Ishikawa (cell line): ENCODE results near the gene TBC1D21.

Experiments used
- CEBPB ChIP-seq: IDR thresholded peaks from 2 replicates; pipeline ENCODE4 v1.6.1; 2012
- CREB1 ChIP-seq: IDR thresholded peaks from 2 replicates; pipeline ENCODE4 v1.6.1; 2012; ENCODE audit warnings: low read depth
- EGR1 ChIP-seq: IDR thresholded peaks from 2 replicates; pipeline ENCODE4 v1.6.1; 2012
- EP300 ChIP-seq: IDR thresholded peaks from 2 replicates; pipeline ENCODE4 v1.6.1; 2012; ENCODE audit warnings: borderline replicate concordance
- FOXM1 ChIP-seq: IDR thresholded peaks from 2 replicates; pipeline ENCODE4 v1.6.1; 2012; ENCODE audit warnings: low read depth, borderline replicate concordance
- NFIC ChIP-seq: IDR thresholded peaks from 2 replicates; pipeline ENCODE4 v1.6.1; 2012
- RAD21 ChIP-seq: IDR thresholded peaks from 2 replicates; pipeline ENCODE4 v1.6.1; 2012; ENCODE audit warnings: low read depth
- TAF1 ChIP-seq: IDR thresholded peaks from 2 replicates; pipeline ENCODE4 v1.6.1; 2012; ENCODE audit warnings: low read depth, mild to moderate bottlenecking
- TCF12 ChIP-seq: IDR thresholded peaks from 2 replicates; pipeline ENCODE4 v1.6.1; 2012; ENCODE audit warnings: low read depth
- TEAD4 ChIP-seq: IDR thresholded peaks from 2 replicates; pipeline ENCODE4 v1.6.1; 2012
- YY1 ChIP-seq: IDR thresholded peaks from 2 replicates; pipeline ENCODE4 v1.6.1; 2012; ENCODE audit warnings: low read depth
- ZBTB7A ChIP-seq: IDR thresholded peaks from 2 replicates; pipeline ENCODE4 v1.6.1; 2012; ENCODE audit warnings: low read depth
- TF ChIP-seq, protein P1 (sequence below): IDR thresholded peaks from 2 replicates; pipeline ENCODE4 v1.6.1; 2012; ENCODE audit warnings: low read depth, mild to moderate bottlenecking
- TF ChIP-seq, protein P2 (sequence below): IDR thresholded peaks from 2 replicates; pipeline ENCODE4 v1.6.1; 2012
- TF ChIP-seq, protein P3 (sequence below): IDR thresholded peaks from 2 replicates; pipeline ENCODE4 v1.6.1; 2012

The TBC1D21 gene

DNA sequence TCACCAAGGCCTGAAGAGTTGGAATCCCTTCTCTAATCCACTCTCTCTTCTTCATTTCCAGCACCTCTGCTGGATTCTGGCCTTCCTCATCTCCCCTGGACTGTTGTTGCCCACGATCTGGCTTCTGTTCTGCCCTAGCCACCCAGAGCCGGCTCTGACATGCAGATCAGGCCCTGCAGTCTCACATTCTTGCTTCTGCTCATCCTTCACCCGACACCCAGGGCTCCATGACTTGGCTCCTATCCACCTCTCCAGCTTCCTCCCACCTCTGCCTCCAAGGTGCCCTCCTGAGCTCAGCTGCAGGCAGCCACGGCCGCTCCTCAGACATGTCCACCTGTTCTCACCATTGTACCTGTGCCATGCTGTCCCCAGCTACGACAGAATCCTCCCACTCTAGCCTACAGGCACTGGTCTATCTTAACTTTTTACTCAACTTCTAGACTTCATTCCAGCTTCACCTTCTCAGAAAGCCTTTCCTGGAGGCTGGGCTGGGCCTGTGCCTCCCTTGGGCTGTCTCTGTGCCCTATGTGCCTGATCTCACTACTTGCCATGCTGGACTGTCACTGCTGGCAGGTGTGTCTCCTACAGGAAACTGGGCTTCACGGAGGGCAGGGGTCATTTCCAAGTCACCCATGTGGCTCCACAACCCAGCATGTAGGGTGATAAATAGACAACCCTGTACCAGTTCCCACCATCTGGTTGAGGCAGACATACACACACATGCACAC, 16.0 kb upstream of the TBC1D21 start:
- no peak for TF ChIP-seq ZBTB7A
- TF ChIP-seq NFIC: no peak
- TF ChIP-seq, protein P1, sequence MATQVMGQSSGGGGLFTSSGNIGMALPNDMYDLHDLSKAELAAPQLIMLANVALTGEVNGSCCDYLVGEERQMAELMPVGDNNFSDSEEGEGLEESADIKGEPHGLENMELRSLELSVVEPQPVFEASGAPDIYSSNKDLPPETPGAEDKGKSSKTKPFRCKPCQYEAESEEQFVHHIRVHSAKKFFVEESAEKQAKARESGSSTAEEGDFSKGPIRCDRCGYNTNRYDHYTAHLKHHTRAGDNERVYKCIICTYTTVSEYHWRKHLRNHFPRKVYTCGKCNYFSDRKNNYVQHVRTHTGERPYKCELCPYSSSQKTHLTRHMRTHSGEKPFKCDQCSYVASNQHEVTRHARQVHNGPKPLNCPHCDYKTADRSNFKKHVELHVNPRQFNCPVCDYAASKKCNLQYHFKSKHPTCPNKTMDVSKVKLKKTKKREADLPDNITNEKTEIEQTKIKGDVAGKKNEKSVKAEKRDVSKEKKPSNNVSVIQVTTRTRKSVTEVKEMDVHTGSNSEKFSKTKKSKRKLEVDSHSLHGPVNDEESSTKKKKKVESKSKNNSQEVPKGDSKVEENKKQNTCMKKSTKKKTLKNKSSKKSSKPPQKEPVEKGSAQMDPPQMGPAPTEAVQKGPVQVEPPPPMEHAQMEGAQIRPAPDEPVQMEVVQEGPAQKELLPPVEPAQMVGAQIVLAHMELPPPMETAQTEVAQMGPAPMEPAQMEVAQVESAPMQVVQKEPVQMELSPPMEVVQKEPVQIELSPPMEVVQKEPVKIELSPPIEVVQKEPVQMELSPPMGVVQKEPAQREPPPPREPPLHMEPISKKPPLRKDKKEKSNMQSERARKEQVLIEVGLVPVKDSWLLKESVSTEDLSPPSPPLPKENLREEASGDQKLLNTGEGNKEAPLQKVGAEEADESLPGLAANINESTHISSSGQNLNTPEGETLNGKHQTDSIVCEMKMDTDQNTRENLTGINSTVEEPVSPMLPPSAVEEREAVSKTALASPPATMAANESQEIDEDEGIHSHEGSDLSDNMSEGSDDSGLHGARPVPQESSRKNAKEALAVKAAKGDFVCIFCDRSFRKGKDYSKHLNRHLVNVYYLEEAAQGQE: no peak
- TF ChIP-seq, protein P2, sequence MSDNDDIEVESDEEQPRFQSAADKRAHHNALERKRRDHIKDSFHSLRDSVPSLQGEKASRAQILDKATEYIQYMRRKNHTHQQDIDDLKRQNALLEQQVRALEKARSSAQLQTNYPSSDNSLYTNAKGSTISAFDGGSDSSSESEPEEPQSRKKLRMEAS: no peak
- TF ChIP-seq RAD21: no peak
- TF ChIP-seq YY1: no peak
- no peak for TF ChIP-seq CREB1
- no peak for TF ChIP-seq EGR1
- TF ChIP-seq, protein P3, sequence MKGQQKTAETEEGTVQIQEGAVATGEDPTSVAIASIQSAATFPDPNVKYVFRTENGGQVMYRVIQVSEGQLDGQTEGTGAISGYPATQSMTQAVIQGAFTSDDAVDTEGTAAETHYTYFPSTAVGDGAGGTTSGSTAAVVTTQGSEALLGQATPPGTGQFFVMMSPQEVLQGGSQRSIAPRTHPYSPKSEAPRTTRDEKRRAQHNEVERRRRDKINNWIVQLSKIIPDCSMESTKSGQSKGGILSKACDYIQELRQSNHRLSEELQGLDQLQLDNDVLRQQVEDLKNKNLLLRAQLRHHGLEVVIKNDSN: no peak
- no peak for TF ChIP-seq FOXM1
- TF ChIP-seq EP300: no peak
- no peak for TF ChIP-seq TCF12

DNA sequence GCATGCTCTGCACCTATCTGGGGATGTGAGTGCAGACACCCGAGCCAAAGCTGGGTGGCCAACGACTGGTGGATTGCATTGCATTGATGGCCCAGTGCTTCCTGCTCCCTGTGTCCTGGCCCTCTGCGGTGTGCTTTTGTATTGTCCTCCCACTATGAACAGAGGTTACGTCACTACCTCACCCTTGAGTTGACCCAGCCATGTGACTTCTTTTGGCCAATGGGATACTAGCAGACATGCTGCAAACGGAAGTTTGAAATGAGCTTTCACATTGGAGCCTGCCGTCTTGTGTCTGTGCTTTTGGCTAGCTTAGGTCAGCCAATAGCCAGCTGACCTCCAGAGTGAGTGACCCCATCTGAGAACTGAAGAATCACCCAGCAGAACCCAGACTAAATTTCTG, 15.3 kb upstream of the TBC1D21 start:
- no peak for TF ChIP-seq EP300
- TF ChIP-seq, protein P2: no peak
- TF ChIP-seq, protein P3: peak; percentile 55

DNA sequence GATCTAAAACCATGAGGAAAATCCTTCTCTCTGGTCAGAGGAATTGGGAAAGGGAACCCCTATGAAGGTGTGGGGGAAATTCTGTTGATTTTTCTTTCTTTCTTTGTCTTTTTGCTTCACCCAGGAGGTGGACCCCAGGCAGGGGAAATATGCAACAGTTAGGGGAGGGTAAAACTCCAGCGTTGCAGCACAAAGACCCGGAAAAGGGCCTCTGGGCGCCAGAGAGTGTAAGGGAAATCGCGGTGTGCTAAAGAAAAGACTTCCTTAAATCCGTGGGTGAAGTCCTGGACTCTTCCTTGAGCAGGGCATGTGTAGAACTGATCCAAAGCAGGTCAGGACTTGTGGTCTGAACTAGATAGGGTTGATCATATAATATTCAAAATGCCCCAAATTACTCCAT, 11.1 kb upstream of the TBC1D21 start:
- no peak for TF ChIP-seq TAF1
- TF ChIP-seq, protein P3: no peak
- no peak for TF ChIP-seq EP300
- no peak for TF ChIP-seq RAD21
- no peak for TF ChIP-seq CREB1
- TF ChIP-seq, protein P1: no peak
- TF ChIP-seq YY1: no peak
- no peak for TF ChIP-seq NFIC
- TF ChIP-seq TEAD4: no peak
- no peak for TF ChIP-seq CEBPB
- TF ChIP-seq EGR1: no peak
- no peak for TF ChIP-seq TCF12
- TF ChIP-seq ZBTB7A: no peak
- no peak for TF ChIP-seq FOXM1
- TF ChIP-seq, protein P2: no peak

DNA sequence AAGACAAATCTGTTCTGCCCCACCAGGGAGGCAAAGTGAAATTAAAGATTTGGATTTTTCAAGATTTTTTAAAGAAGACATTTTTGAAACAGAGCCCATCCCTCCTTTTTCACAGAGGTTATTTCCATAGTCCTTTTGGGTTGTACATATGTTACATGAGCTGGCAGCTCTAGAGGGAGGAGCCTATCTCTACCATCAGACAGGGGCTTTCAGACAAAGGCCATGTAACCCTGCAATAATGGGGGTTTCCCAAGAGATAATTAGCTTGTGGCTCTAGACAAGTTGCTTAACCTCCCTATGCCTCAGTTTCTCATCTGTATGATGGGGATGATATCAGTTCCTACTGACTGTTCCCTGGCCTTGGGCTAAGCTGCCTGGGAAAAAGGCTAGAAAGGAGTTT, 8.0 kb upstream of the TBC1D21 start:
- TF ChIP-seq, protein P3: no peak
- TF ChIP-seq, protein P1: no peak
- TF ChIP-seq YY1 (no peak), FOXM1 (no peak), TEAD4 (no peak), CEBPB (no peak), ZBTB7A (no peak), EGR1 (no peak), TCF12 (no peak)
